Parathyroid adenoma (tissue), 2 donors: ENCODE measurements around the gene VSTM4.

Experiments
- H2AFZ ChIP-seq: fragments of 300-600 bp; sonication (generic); one replicate; pipeline ENCODE4 v1.7.0; 2017; ENCODE audit warnings: antibody characterized with exemption, mild to moderate bottlenecking
- H3K27ac ChIP-seq: fragments of 300-600 bp; sonication (generic); one replicate; pipeline ENCODE4 v1.7.0; 2017
- H3K27me3 ChIP-seq: fragments of 300-600 bp; sonication (generic); one replicate; pipeline ENCODE4 v1.7.0; 2017; ENCODE audit warnings: low read length; ENCODE audit not compliant: control insufficient read depth, insufficient read depth
- H3K36me3 ChIP-seq: fragments of 300-600 bp; sonication (generic); one replicate; pipeline ENCODE4 v1.7.0; 2017; ENCODE audit warnings: low read length; ENCODE audit not compliant: control insufficient read depth, insufficient read depth
- H3K4me1 ChIP-seq: fragments of 300-600 bp; sonication (generic); one replicate; pipeline ENCODE4 v1.7.0; 2017; ENCODE audit warnings: control low read depth
- H3K4me2 ChIP-seq: fragments of 300-600 bp; sonication (generic); one replicate; pipeline ENCODE4 v1.7.0; 2017; ENCODE audit warnings: low read length
- H3K4me3 ChIP-seq: fragments of 300-600 bp; sonication (generic); one replicate; pipeline ENCODE4 v1.7.0; 2017; ENCODE audit warnings: low read depth, low read length
- H3K79me2 ChIP-seq: fragments of 300-600 bp; sonication (generic); one replicate; pipeline ENCODE4 v1.7.0; 2017; ENCODE audit warnings: control low read depth
- H3K9ac ChIP-seq: fragments of 300-600 bp; sonication (generic); one replicate; pipeline ENCODE4 v1.7.0; 2017; ENCODE audit warnings: mild to moderate bottlenecking
- H3K9me3 ChIP-seq: fragments of 300-600 bp; sonication (generic); one replicate; pipeline ENCODE4 v1.7.0; 2017; ENCODE audit warnings: low read length; ENCODE audit not compliant: control insufficient read depth
- CTCF ChIP-seq: fragments of 300-600 bp; sonication (generic); IDR thresholded peaks from one replicate; pipeline ENCODE4 v1.7.0; 2017; ENCODE audit warnings: antibody characterized with exemption, mild to moderate bottlenecking
- donor health status: primary hyperparathyroidism.

Gene VSTM4

GRCh38 chr10:49054753-49055152, 60.6 kb downstream of the VSTM4 start:
- H3K27ac ChIP-seq = no peak overlapping the region
- H3K4me3 ChIP-seq = no peak overlapping the region
- no peaks in the 10 kb centered on the region for H3K36me3 ChIP-seq
- H3K79me2 ChIP-seq = no peaks in the 10 kb centered on the region
- TF ChIP-seq CTCF = no peak
- H3K9ac ChIP-seq = no peak overlapping the region
- H3K9me3 ChIP-seq = no peaks in the 10 kb centered on the region
- H3K4me2 ChIP-seq = no peak overlapping the region
- peaks cover 11% of the 10 kb centered on the region for H3K4me1 ChIP-seq
- no peak overlapping the region for H2AFZ ChIP-seq
- no peaks in the 10 kb centered on the region for H3K27me3 ChIP-seq

- no peak overlapping the region for H3K4me3 ChIP-seq
- no peak overlapping the region for H2AFZ ChIP-seq
- no peaks in the 10 kb centered on the region for H3K36me3 ChIP-seq
- H3K9ac ChIP-seq = no peak overlapping the region
- no peak for TF ChIP-seq CTCF
- H3K4me2 ChIP-seq = no peak overlapping the region
- H3K9me3 ChIP-seq = no peaks in the 10 kb centered on the region
- H3K4me1 ChIP-seq = peaks cover 11% of the 10 kb centered on the region
- H3K27ac ChIP-seq = no peak overlapping the region
- H3K27me3 ChIP-seq = no peaks in the 10 kb centered on the region
- H3K79me2 ChIP-seq = no peaks in the 10 kb centered on the region
Observed at GRCh38 chr10:49053998-49054692, 61.2 kb downstream of the VSTM4 start.

GRCh38 chr10:49053053-49053997, 62.0 kb downstream of the VSTM4 start:
- Histone ChIP-seq H2AFZ (no peak overlapping the region), H3K27ac (no peak overlapping the region), H3K9me3 (no peaks in the 10 kb centered on the region), H3K4me1 (peaks cover 11% of the 10 kb centered on the region), H3K9ac (no peak overlapping the region), H3K27me3 (no peaks in the 10 kb centered on the region), H3K79me2 (no peaks in the 10 kb centered on the region), H3K4me3 (no peak overlapping the region), H3K4me2 (no peak overlapping the region), H3K36me3 (no peaks in the 10 kb centered on the region)
- no peak for TF ChIP-seq CTCF

GRCh38 chr10:49052069-49052468, 63.3 kb downstream of the VSTM4 start:
- no peaks in the 10 kb centered on the region for H3K9me3 ChIP-seq
- no peak overlapping the region for H3K4me2 ChIP-seq
- H3K27ac ChIP-seq = no peak overlapping the region
- no peak overlapping the region for H3K9ac ChIP-seq
- H3K27me3 ChIP-seq = no peaks in the 10 kb centered on the region
- no peak overlapping the region for H3K4me3 ChIP-seq
- no peak for TF ChIP-seq CTCF
- H3K4me1 ChIP-seq = peaks cover 11% of the 10 kb centered on the region
- H3K36me3 ChIP-seq = no peaks in the 10 kb centered on the region
- H2AFZ ChIP-seq = no peak overlapping the region
- no peaks in the 10 kb centered on the region for H3K79me2 ChIP-seq
